ENCODE measurements around the gene TNKS2. TPM values are rescaled to one million over a fixed set of nuclear protein-coding genes. Genes with fewer than 3 reads are reported as not detected.

TNKS2 gene
- total and polyA plus RNA-seq, 2 of the 13 experiments (the other 11 are each of a cell fraction or from before 2014, with no cell fraction given), result 15.2 to 19.4 TPM

DNA sequence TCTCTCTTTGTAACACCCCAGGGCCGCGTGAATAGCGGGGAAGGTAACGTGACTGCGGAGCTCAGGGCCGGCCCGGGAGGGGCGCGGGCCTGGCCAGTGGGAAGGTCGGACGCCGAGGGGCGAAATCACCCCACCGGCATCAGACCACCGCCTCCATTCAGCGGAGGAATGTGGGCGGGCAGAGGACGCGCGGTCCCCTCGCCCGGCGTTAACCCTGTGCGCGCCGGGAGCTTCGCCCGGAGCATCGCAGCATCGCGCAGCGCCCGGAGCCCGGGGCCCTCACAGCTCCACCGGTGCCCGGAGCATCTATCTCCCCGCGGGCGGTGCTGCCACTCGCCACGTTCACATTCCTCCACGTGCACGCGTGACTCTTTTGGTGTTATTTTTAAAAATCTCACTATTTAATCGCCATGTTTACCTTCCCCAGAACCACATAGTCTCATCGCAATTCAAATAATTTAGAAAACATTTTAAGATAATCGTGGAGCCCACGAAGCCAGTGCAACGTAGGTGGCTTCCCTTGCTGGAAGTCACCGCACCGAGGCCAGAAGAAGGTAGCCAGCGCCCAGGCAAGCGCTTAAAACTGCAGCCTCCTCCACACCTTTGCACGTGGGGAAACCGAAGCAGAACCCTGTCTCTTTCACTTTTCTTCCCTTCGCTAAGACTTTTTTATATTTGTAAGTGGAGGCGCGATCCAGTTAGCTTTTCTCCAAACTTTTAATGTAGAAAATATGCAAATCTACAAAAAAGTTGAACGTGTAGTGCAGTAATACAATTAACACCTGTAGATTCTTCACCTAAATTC, 89.2 kb downstream of the TNKS2 start (continued):
- TF ChIP-seq TEAD2 (CRISPR knock-in tag; IDR thresholded peaks at IDR 0.05), result 0 out of 2 replicates have a peak, but pooled peaks have one; percentile 29
- TF ChIP-seq, protein P1, sequence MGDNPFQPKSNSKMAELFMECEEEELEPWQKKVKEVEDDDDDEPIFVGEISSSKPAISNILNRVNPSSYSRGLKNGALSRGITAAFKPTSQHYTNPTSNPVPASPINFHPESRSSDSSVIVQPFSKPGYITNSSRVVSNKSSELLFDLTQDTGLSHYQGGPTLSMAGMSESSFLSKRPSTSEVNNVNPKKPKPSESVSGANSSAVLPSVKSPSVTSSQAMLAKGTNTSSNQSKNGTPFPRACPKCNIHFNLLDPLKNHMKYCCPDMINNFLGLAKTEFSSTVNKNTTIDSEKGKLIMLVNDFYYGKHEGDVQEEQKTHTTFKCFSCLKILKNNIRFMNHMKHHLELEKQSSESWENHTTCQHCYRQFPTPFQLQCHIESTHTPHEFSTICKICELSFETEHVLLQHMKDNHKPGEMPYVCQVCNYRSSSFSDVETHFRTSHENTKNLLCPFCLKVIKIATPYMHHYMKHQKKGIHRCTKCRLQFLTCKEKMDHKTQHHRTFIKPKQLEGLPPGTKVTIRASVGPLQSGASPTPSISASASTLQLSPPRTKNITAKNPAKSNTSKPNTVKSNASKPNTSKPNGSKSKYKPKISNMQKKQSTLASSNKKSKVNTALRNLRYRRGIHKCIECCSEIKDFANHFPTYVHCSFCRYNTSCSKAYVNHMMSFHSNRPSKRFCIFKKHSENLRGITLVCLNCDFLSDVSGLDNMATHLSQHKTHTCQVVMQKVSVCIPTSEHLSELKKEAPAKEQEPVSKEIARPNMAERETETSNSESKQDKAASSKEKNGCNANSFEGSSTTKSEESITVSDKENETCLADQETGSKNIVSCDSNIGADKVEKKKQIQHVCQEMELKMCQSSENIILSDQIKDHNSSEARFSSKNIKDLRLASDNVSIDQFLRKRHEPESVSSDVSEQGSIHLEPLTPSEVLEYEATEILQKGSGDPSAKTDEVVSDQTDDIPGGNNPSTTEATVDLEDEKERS (CRISPR knock-in tag; IDR thresholded peaks at IDR 0.05), result no peak
- TF ChIP-seq SP4 (CRISPR knock-in tag; IDR thresholded peaks at IDR 0.05), result peak; percentile 70
- TF ChIP-seq, protein P2, sequence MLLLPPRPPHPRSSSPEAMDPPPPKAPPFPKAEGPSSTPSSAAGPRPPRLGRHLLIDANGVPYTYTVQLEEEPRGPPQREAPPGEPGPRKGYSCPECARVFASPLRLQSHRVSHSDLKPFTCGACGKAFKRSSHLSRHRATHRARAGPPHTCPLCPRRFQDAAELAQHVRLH (CRISPR knock-in tag; IDR thresholded peaks at IDR 0.05; ENCODE audit: borderline replicate concordance, low read depth), result peak; percentile 41; the same call in 1 of the 2 replicates
- TF ChIP-seq ARHGAP35 (CRISPR knock-in tag; IDR thresholded peaks at IDR 0.05; ENCODE audit: borderline replicate concordance), result 0 out of 2 replicates have a peak, but pooled peaks have one; percentile 76
- no peak for TF ChIP-seq RBM39 (IDR thresholded peaks at IDR 0.05; ENCODE audit: low read depth, low read length, poor library complexity, severe bottlenecking)
- peak; percentile 56; the same call in 1 of the 2 replicates for TF ChIP-seq NCOA2 (CRISPR knock-in tag; IDR thresholded peaks at IDR 0.05)
- TF ChIP-seq HNRNPLL (IDR thresholded peaks at IDR 0.05; ENCODE audit: low read depth, low read length, poor library complexity, severe bottlenecking), result peak; percentile 82
- TF ChIP-seq, protein P3, sequence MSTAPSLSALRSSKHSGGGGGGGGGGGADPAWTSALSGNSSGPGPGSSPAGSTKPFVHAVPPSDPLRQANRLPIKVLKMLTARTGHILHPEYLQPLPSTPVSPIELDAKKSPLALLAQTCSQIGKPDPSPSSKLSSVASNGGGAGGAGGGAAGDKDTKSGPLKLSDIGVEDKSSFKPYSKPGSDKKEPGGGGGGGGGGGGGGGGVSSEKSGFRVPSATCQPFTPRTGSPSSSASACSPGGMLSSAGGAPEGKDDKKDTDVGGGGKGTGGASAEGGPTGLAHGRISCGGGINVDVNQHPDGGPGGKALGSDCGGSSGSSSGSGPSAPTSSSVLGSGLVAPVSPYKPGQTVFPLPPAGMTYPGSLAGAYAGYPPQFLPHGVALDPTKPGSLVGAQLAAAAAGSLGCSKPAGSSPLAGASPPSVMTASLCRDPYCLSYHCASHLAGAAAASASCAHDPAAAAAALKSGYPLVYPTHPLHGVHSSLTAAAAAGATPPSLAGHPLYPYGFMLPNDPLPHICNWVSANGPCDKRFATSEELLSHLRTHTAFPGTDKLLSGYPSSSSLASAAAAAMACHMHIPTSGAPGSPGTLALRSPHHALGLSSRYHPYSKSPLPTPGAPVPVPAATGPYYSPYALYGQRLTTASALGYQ (CRISPR knock-in tag; IDR thresholded peaks at IDR 0.05), result no peak
- peak; percentile 62 for TF ChIP-seq HOXA3 (CRISPR knock-in tag; IDR thresholded peaks at IDR 0.05)
- TF ChIP-seq, protein P4, sequence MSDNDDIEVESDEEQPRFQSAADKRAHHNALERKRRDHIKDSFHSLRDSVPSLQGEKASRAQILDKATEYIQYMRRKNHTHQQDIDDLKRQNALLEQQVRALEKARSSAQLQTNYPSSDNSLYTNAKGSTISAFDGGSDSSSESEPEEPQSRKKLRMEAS (IDR thresholded peaks at IDR 0.05), result peak; percentile 82
- TF ChIP-seq, protein P5, sequence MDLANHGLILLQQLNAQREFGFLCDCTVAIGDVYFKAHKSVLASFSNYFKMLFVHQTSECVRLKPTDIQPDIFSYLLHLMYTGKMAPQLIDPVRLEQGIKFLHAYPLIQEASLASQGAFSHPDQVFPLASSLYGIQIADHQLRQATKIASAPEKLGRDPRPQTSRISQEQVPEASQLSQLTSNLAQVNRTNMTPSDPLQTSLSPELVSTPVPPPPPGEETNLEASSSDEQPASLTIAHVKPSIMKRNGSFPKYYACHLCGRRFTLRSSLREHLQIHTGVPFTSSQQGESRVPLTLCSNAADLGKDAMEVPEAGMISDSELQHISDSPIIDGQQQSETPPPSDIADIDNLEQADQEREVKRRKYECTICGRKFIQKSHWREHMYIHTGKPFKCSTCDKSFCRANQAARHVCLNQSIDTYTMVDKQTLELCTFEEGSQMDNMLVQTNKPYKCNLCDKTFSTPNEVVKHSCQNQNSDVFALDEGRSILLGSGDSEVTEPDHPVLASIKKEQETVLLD (CRISPR knock-in tag; IDR thresholded peaks at IDR 0.05; ENCODE audit: low read depth), result 0 out of 2 replicates have a peak, but pooled peaks have one; percentile 23
- TF ChIP-seq XBP1 (CRISPR knock-in tag; IDR thresholded peaks at IDR 0.05), result no peak
- TF ChIP-seq ZSCAN31 (CRISPR knock-in tag; IDR thresholded peaks at IDR 0.05; ENCODE audit: low read depth), result peak; percentile 81; the same call in 1 of the 2 replicates
- TF ChIP-seq, protein P6, sequence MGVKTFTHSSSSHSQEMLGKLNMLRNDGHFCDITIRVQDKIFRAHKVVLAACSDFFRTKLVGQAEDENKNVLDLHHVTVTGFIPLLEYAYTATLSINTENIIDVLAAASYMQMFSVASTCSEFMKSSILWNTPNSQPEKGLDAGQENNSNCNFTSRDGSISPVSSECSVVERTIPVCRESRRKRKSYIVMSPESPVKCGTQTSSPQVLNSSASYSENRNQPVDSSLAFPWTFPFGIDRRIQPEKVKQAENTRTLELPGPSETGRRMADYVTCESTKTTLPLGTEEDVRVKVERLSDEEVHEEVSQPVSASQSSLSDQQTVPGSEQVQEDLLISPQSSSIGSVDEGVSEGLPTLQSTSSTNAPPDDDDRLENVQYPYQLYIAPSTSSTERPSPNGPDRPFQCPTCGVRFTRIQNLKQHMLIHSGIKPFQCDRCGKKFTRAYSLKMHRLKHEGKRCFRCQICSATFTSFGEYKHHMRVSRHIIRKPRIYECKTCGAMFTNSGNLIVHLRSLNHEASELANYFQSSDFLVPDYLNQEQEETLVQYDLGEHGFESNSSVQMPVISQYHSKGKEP (CRISPR knock-in tag; IDR thresholded peaks at IDR 0.05), result no peak
- TF ChIP-seq ZMAT3 (CRISPR knock-in tag; conservative IDR thresholded peaks at IDR 0.05), result 0 out of 2 replicates have a peak, but pooled peaks have one; percentile 50
- no peak for TF ChIP-seq STAT5B (CRISPR knock-in tag; IDR thresholded peaks at IDR 0.05)
- peak; percentile 92 for TF ChIP-seq ZBTB7A (CRISPR knock-in tag; IDR thresholded peaks at IDR 0.05)
- TF ChIP-seq ZNF441 (CRISPR knock-in tag; IDR thresholded peaks at IDR 0.05; ENCODE audit: borderline replicate concordance), result peak; percentile 86
